Lower leg skin (tissue), 4 donors: ENCODE measurements around the gene USB1. TPM values are rescaled to one million over a fixed set of nuclear protein-coding genes. Genes with fewer than 3 reads are reported as not detected.

Experiments used
- DNase-seq, 2 donors: peaks; one replicate each; pipeline ENCODE4 v3.0.0-alpha.2; 2019; ENCODE audit warnings: low spot score in 2 of 2
- H3K4me3 ChIP-seq: fragments of 200-600 bp; sonication (generic); 2 replicates; pipeline ENCODE4 v1.5.1; 2017; ENCODE audit warnings: mild to moderate bottlenecking, low read depth; ENCODE audit not compliant: poor library complexity, severe bottlenecking
- POLR2A ChIP-seq, 2 donors: fragments of 450-650 bp; IDR thresholded peaks; one replicate each; pipeline ENCODE4 v1.6.1; 2016 to 2017; ENCODE audit warnings: antibody characterized with exemption in 2 of 2, mild to moderate bottlenecking in 1 of 2, moderate library complexity in 1 of 2
- WGBS, 2 donors: methylation state at CpG; one replicate each; pipeline ENCODE4 v1.1.5; 2018; 5-methylcytosine and 5-hydroxymethylcytosine counted together
- intact Hi-C: fragments of 100-400 bp; cut with DNase I; formaldehyde crosslinking; loops from one replicate; pipeline ENCODE4 v1.15.0; 2023; ENCODE audit warnings: low total_unique reads
- total RNA-seq, 4 donors: library from RNA; depleted of rRNA; stranded (reverse); fragments of >200 nt; gene quantifications; one replicate each; pipeline ENCODE4 v1.1.0, GENCODE V29; 2016
- TF ChIP-seq, protein P1 (sequence below), 3 donors: fragments of 450-650 bp; IDR thresholded peaks; one replicate each; pipeline ENCODE4 v1.5.1; 2016; ENCODE audit warnings: antibody characterized with exemption in 3 of 3, mild to moderate bottlenecking in 3 of 3, moderate library complexity in 2 of 3

The USB1 gene
- total RNA-seq, 4 donors from 2014 or later = 13.3 to 34.2 (median 23.3) TPM

DNA sequence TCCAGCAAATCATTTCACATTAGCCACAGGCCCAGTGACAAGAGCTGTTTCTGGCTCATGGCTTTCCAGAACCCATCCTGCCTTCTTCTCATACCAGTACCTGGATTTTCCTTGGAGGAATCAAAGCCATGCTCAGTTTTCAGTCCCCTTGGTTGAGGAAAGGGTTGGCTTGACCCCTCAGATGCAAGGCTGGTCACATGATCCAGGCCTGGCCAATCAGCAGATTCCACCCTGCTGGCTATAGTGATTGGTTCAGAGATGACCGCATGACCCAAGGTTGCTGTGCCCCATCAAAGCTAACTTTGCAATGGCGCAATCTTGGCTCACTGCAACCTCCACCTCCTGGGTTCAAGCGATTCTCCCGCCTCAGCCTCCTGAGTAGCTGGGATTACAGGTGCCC is 69.4 kb downstream of the USB1 start:
- 87 to 96% methylated on average over 4 of the region's 4 CpGs for WGBS, 2 donors
- intact Hi-C loops = no loop called here
- H3K4me3 ChIP-seq = no peak overlapping the region
- no peak for DNase-seq
- TF ChIP-seq, protein P1, sequence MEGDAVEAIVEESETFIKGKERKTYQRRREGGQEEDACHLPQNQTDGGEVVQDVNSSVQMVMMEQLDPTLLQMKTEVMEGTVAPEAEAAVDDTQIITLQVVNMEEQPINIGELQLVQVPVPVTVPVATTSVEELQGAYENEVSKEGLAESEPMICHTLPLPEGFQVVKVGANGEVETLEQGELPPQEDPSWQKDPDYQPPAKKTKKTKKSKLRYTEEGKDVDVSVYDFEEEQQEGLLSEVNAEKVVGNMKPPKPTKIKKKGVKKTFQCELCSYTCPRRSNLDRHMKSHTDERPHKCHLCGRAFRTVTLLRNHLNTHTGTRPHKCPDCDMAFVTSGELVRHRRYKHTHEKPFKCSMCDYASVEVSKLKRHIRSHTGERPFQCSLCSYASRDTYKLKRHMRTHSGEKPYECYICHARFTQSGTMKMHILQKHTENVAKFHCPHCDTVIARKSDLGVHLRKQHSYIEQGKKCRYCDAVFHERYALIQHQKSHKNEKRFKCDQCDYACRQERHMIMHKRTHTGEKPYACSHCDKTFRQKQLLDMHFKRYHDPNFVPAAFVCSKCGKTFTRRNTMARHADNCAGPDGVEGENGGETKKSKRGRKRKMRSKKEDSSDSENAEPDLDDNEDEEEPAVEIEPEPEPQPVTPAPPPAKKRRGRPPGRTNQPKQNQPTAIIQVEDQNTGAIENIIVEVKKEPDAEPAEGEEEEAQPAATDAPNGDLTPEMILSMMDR (IDR thresholded peaks at IDR 0.05) = no peak
- no peak for TF ChIP-seq POLR2A (IDR thresholded peaks at IDR 0.05)

Other genes with a start within 250 kb of the USB1 start
- 100 to 1,000 TPM; 116 to 206 (median 164) TPM for gene KIFC3, start 198.9 kb upstream of the USB1 start, total RNA-seq
- gene CNGB1, start 30.3 kb upstream of the USB1 start, total RNA-seq = not detected
- gene ZNF319, start 735 bp upstream of the USB1 start, total RNA-seq = 10 to 100 TPM in 1 of 4 donors, 1 to 10 TPM in 3; 8.1 to 12.1 (median 8.6) TPM
- gene MMP15, start 24.3 kb downstream of the USB1 start, total RNA-seq = 1 to 10 TPM; 5.2 to 9.1 (median 7.7) TPM
- 10 to 100 TPM; 46.6 to 66.6 (median 58.9) TPM for gene CFAP20, start 128.0 kb downstream of the USB1 start, total RNA-seq
- 100 to 1,000 TPM; 112 to 159 (median 141) TPM for gene CSNK2A2, start 196.7 kb downstream of the USB1 start, total RNA-seq